ENCODE results near the gene TADA2B. TPM values are rescaled to one million over a fixed set of nuclear protein-coding genes. Genes with fewer than 3 reads are reported as not detected.

Gene TADA2B
- total and polyA plus RNA-seq, 2 experiments from 2014 or later: 3.6 to 11.4 TPM

DNA sequence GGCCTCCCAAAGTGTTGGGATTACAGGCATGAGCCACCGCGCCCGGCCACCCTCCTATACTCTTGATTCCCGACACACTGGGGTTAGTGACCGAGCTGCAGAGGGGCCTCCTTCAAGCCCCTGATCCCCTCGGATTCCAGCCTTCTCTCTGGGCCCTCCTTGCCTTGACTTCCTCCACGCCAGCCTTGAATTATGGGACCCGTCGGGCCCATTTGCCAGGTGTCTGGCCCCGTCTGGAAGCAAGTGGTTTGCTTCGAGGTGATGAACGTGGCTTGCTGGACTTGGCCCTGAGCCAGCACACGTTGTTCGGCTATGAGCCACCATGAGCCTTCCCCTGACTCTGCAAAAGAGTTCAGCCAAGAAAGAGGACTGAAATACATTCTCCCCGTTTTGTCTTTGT lies 62.1 kb downstream of the TADA2B start:
- no peak for DNase-seq (ENCODE audit: low spot score)
- H4K20me1 ChIP-seq (replicated peaks; ENCODE audit: insufficient read depth): no peaks in the 10 kb centered on the region
- no peaks in the 10 kb centered on the region for H3K79me2 ChIP-seq (replicated peaks; ENCODE audit: insufficient read depth)
- H3K27ac Mint-ChIP-seq: no peak overlapping the region
- no peak overlapping the region for H3K4me2 ChIP-seq
- 0 out of 2 replicates have a peak, but pooled peaks cover 3% of the 10 kb centered on the region for H3F3A ChIP-seq (replicated peaks; ENCODE audit: low read depth)
- H3K4me3 Mint-ChIP-seq: no peak overlapping the region
- H3K9me3 Mint-ChIP-seq: no peaks in the 10 kb centered on the region; the same call in 2 of the 3 replicates
- no peaks in the 10 kb centered on the region for H3K9me2 ChIP-seq (ENCODE audit: insufficient read depth)
- no peak for TF ChIP-seq NANOG (IDR thresholded peaks at IDR 0.05; ENCODE audit: borderline replicate concordance)
- TF ChIP-seq JUNB (IDR thresholded peaks at IDR 0.05; ENCODE audit: unreplicated experiment): no peak
- TF ChIP-seq STAT1 (IDR thresholded peaks at IDR 0.05; ENCODE audit: unreplicated experiment): no peak
- TF ChIP-seq ZNF462 (CRISPR knock-in tag; IDR thresholded peaks at IDR 0.05): no peak
- TF ChIP-seq EZH2phosphoT487 (IDR thresholded peaks at IDR 0.05; ENCODE audit: unreplicated experiment): no peak
- TF ChIP-seq ZNF331 (CRISPR knock-in tag; IDR thresholded peaks at IDR 0.05; ENCODE audit: low read depth): no peak
- TF ChIP-seq EZH2 (IDR thresholded peaks at IDR 0.05; ENCODE audit: low read depth, unreplicated experiment): no peak
- H3K36me3 ChIP-seq (ENCODE audit: insufficient read depth): no peaks in the 10 kb centered on the region
- peaks cover 35% of the 10 kb centered on the region for H3K27me3 Mint-ChIP-seq (ENCODE audit: insufficient read depth, low read depth, poor library complexity)
- H3K27ac ChIP-seq (ENCODE audit: low read depth): no peak overlapping the region
- peaks cover 17% of the 10 kb centered on the region; the same call in 2 of the 3 replicates for H3K4me1 Mint-ChIP-seq
- H2AFZ ChIP-seq: no peak overlapping the region
- H3K36me3 Mint-ChIP-seq (ENCODE audit: low read depth): no peaks in the 10 kb centered on the region
- no peak for ATAC-seq
- no peak overlapping the region for H3K4me3 ChIP-seq
- peaks cover 30% of the 10 kb centered on the region for H3K27me3 ChIP-seq (ENCODE audit: insufficient read depth)
- peaks cover 14% of the 10 kb centered on the region for H3K4me1 ChIP-seq (ENCODE audit: insufficient read depth)

Data from GM23338 (cell line).